ENCODE results near the gene ZFYVE26.

DNA sequence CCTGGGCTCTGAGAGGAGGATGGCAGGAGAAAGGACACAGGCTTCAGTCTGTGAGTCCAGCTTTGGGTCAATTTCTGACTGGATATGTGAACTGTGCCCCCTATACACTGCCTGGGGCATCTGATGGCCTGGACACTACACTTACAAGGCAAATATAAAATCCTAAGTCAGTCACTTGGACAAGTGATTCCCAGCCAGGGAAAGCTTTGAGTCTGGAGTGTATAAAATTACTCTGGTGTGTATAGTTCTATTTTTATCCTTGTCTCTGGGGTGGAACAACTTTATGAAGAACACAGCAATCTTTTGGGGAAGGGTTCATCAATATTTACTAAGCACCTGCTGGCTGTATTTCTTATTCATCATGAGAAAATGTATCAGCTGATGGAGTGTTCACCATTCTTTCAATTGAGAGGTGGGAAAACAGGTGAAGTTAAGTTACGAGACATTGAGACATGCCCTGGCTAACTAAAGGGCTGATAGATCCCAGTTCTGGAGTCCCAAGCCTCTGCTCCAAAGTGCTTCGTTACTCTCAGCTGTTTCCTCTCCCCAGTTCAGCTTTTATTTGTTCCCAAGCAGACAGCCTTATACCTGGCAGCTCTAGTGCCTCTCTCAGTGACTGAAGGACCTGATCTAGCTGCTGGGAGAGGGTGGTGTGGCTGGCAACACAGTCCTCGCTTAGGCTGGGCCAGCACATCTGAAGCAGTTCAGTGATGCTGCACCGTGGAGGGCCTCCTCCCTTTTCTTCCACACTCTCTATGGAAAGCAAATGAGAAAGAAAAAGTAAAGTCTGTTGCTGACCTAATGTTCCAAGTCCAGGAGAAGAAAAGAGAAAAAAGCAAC lies 30.9 kb downstream of the ZFYVE26 start:
- TF ChIP-seq YY1 (IDR thresholded peaks at IDR 0.05; ENCODE audit: insufficient read depth, insufficient read length) (no peak), ZNF274 (IDR thresholded peaks at IDR 0.05; ENCODE audit: low read depth, low read length) (no peak), SUZ12 (IDR thresholded peaks at IDR 0.05; ENCODE audit: extremely low read depth, insufficient read depth, insufficient read length) (no peak)
